Measurements from ENCODE around the gene CEP20. TPM values are rescaled to one million over a fixed set of nuclear protein-coding genes. Genes with fewer than 3 reads are reported as not detected.

CEP20 gene
- total and polyA plus RNA-seq, 3 donors from 2014 or later: 32.4 to 70.6 (median 45.1) TPM

DNA sequence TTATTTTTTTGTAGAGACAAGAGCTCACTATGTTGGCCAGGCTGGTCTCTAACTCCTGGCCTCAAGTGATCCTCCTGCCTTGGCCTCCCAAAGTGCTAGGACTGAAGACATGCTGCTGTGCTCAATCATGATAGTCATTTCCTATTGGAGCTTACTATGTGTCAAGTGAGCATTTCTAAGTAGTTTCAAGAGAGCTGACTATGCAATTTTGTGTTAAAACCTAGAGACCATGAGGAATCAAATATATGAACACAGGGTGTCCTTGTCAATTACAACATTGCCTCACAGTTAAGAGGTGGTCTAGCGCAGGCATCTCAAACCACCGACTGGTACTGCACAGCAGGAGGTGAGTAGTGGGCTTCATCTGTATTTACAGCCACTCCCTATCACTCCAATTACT, 69.4 kb downstream of the CEP20 start:
- intact Hi-C loops (cut with DNase I; ENCODE audit: low total_unique reads): no loop called here
- Histone ChIP-seq H3K27me3 (no peaks in the 10 kb centered on the region), H3K27ac (no peak overlapping the region), H3K36me3 (ENCODE audit: low read depth, missing control alignments) (no peaks in the 10 kb centered on the region), H3K4me1 (peaks cover 18% of the 10 kb centered on the region), H3K4me3 (no peak overlapping the region), H3K9me3 (no peaks in the 10 kb centered on the region)
- 97 to 100% methylated on average over 2 of the region's 2 CpGs for WGBS, 2 donors
- TF ChIP-seq POLR2A (IDR thresholded peaks at IDR 0.05): no peak
- TF ChIP-seq, protein P1, sequence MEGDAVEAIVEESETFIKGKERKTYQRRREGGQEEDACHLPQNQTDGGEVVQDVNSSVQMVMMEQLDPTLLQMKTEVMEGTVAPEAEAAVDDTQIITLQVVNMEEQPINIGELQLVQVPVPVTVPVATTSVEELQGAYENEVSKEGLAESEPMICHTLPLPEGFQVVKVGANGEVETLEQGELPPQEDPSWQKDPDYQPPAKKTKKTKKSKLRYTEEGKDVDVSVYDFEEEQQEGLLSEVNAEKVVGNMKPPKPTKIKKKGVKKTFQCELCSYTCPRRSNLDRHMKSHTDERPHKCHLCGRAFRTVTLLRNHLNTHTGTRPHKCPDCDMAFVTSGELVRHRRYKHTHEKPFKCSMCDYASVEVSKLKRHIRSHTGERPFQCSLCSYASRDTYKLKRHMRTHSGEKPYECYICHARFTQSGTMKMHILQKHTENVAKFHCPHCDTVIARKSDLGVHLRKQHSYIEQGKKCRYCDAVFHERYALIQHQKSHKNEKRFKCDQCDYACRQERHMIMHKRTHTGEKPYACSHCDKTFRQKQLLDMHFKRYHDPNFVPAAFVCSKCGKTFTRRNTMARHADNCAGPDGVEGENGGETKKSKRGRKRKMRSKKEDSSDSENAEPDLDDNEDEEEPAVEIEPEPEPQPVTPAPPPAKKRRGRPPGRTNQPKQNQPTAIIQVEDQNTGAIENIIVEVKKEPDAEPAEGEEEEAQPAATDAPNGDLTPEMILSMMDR (IDR thresholded peaks at IDR 0.05): no peak
- no peak for DNase-seq

DNA sequence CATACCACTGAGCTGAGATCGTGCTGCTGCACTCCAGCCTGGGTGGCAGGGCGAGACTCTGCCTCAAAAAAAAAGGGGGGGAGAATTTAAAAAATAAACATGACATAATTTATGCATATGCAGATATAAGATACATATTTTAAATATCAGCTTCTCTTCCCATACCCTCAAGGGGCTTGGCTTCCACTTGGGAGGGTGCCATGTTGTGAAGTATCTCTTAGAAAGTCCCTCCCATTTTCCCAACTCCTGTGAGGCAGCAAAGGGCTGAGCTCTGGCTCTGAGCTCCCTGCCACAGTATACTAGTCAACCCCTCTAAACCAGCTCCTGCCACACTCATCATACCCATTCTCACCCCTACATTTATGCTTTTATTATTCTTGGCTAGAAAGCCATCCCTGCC, 71.0 kb downstream of the CEP20 start:
- intact Hi-C loops (cut with DNase I; ENCODE audit: low total_unique reads): no loop called here
- H3K36me3 ChIP-seq (ENCODE audit: low read depth, missing control alignments): no peaks in the 10 kb centered on the region
- no peak overlapping the region for H3K27ac ChIP-seq
- H3K4me3 ChIP-seq: no peak overlapping the region
- 85 to 89% methylated on average over 2 of the region's 2 CpGs for WGBS, 2 donors
- no peaks in the 10 kb centered on the region for H3K9me3 ChIP-seq
- no peak for DNase-seq
- H3K27me3 ChIP-seq: no peaks in the 10 kb centered on the region
- no peak for TF ChIP-seq POLR2A (IDR thresholded peaks at IDR 0.05)
- TF ChIP-seq, protein P1 (IDR thresholded peaks at IDR 0.05): no peak
- H3K4me1 ChIP-seq: peaks cover 9% of the 10 kb centered on the region

DNA sequence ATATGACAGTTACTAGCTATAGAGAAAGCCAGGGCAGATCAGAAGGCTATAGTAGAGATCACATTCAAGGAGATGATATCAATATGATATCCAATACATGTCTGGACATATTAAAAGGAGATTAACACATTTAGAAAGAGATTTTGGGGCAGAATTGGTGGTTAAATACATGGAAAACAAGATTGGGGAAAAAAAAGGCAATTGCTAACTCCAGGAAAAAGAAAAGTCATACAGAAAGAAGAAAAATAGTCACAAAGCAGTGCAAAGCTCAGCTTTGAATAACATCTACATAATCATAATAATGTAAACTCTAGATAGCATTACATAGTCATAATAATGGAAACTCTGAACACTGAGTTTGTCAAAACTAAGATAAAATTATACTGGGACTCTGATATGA, 72.2 kb downstream of the CEP20 start:
- no peak overlapping the region for H3K27ac ChIP-seq
- no peak for TF ChIP-seq POLR2A (IDR thresholded peaks at IDR 0.05)
- TF ChIP-seq, protein P1 (IDR thresholded peaks at IDR 0.05): no peak
- intact Hi-C loops (cut with DNase I; ENCODE audit: low total_unique reads): no loop called here

More for the DNA sequence above, 72.2 kb downstream of the CEP20 start:
- Histone ChIP-seq H3K4me1 (peaks cover 15% of the 10 kb centered on the region), H3K36me3 (ENCODE audit: low read depth, missing control alignments) (no peaks in the 10 kb centered on the region), H3K4me3 (no peak overlapping the region), H3K9me3 (no peaks in the 10 kb centered on the region), H3K27me3 (no peaks in the 10 kb centered on the region)
- DNase-seq: no peak

Small RNA genes within 50 kb of the gene (small RNA-seq; reads per million reads assigned to genes)
- 0 reads per million in 2 donors for gene RNU6-213P

Other genes starting within 250 kb of the CEP20 start
- gene MARF1, start 245.4 kb downstream of the CEP20 start, total RNA-seq: 10 to 100 TPM; 49.7 to 57.9 TPM
- gene MARF1, start 245.4 kb downstream of the CEP20 start, polyA plus RNA-seq (ENCODE audit: insufficient read depth, low read depth, low replicate concordance): 30.9 TPM
- gene NDE1, start 238.4 kb downstream of the CEP20 start, total RNA-seq: 10 to 100 TPM; 51.6 to 84.3 TPM
- gene NDE1, start 238.4 kb downstream of the CEP20 start, polyA plus RNA-seq (ENCODE audit: insufficient read depth, low read depth, low replicate concordance): 45.2 TPM
- 100 to 1,000 TPM; 263 to 271 TPM for gene MYH11, start 31.6 kb downstream of the CEP20 start, total RNA-seq
- gene MYH11, start 31.6 kb downstream of the CEP20 start, polyA plus RNA-seq (ENCODE audit: insufficient read depth, low read depth, low replicate concordance): 276 TPM
- gene ABCC1, start 61.0 kb upstream of the CEP20 start, total RNA-seq: 10 to 100 TPM; 88.0 to 90.6 TPM
- 54.7 TPM for gene ABCC1, start 61.0 kb upstream of the CEP20 start, polyA plus RNA-seq (ENCODE audit: insufficient read depth, low read depth, low replicate concordance)